ENCODE data around the gene JCHAIN.

DNA sequence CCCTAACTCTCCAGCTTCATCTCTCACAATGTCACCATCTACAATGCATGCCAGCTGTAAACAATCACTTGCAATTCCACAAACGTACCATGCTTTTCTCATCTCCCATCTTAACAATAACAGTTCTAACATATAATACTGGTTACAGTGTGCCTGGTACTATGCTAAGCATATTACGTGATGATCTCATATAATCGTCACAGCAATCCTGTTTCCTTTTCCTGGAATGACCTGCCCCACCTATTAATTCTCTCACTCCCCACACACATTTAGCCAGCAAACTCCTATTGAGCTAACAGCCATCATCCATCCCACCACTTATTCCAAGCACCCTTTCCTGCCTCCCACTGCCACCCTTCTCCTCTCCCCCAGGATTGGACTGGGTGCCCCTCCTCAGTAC is 7.9 kb downstream of the JCHAIN start:
- no peak for TF ChIP-seq BHLHE40 (IDR thresholded peaks at IDR 0.05; ENCODE audit: low read length)
- no peak for TF ChIP-seq CHD1 (IDR thresholded peaks at IDR 0.05; ENCODE audit: low read length)
- TF ChIP-seq, protein P1, sequence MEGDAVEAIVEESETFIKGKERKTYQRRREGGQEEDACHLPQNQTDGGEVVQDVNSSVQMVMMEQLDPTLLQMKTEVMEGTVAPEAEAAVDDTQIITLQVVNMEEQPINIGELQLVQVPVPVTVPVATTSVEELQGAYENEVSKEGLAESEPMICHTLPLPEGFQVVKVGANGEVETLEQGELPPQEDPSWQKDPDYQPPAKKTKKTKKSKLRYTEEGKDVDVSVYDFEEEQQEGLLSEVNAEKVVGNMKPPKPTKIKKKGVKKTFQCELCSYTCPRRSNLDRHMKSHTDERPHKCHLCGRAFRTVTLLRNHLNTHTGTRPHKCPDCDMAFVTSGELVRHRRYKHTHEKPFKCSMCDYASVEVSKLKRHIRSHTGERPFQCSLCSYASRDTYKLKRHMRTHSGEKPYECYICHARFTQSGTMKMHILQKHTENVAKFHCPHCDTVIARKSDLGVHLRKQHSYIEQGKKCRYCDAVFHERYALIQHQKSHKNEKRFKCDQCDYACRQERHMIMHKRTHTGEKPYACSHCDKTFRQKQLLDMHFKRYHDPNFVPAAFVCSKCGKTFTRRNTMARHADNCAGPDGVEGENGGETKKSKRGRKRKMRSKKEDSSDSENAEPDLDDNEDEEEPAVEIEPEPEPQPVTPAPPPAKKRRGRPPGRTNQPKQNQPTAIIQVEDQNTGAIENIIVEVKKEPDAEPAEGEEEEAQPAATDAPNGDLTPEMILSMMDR (IDR thresholded peaks at IDR 0.05 in 2 of 3, conservative IDR thresholded peaks at IDR 0.05 in 1 of 3; ENCODE audit: insufficient read depth in 2 of 3, low read depth in 1 of 3, low read length in 3 of 3) = no peak
- no peak for TF ChIP-seq ZBTB7A (IDR thresholded peaks at IDR 0.05; ENCODE audit: borderline replicate concordance, control insufficient read depth, low read depth, low read length)
- TF ChIP-seq RBFOX2 (IDR thresholded peaks at IDR 0.05; ENCODE audit: low read depth, low read length) = no peak
- no peak for TF ChIP-seq U2AF2 (optimal IDR thresholded peaks at IDR 0.05; ENCODE audit: low read depth, low read length)
- TF ChIP-seq, protein P2, sequence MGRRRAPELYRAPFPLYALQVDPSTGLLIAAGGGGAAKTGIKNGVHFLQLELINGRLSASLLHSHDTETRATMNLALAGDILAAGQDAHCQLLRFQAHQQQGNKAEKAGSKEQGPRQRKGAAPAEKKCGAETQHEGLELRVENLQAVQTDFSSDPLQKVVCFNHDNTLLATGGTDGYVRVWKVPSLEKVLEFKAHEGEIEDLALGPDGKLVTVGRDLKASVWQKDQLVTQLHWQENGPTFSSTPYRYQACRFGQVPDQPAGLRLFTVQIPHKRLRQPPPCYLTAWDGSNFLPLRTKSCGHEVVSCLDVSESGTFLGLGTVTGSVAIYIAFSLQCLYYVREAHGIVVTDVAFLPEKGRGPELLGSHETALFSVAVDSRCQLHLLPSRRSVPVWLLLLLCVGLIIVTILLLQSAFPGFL (CRISPR knock-in tag; IDR thresholded peaks at IDR 0.05) = no peak
- TF ChIP-seq TRIM24 (IDR thresholded peaks at IDR 0.05) = no peak
